SU-DHL-6 (cell line): ENCODE results near the gene BTN3A1.

Experiments
- H2AFZ ChIP-seq: fragments of 200-600 bp; sonication (generic); 2 replicates; pipeline ENCODE4 v1.6.1; 2014; ENCODE audit warnings: low read depth, mild to moderate bottlenecking, moderate library complexity, mixed read lengths, antibody characterized with exemption, low read length; ENCODE audit not compliant: severe bottlenecking
- H3F3A ChIP-seq: fragments of 200-600 bp; shearing (Covaris generic); 2 replicates; pipeline ENCODE4 v1.6.0; 2016; ENCODE audit warnings: antibody characterized with exemption, mild to moderate bottlenecking; ENCODE audit not compliant: insufficient read depth
- H3K27ac ChIP-seq: fragments of 200-600 bp; sonication (generic); 2 replicates; pipeline ENCODE4 v1.5.1; 2016; ENCODE audit warnings: low read depth, mild to moderate bottlenecking, low read length, moderate library complexity, mixed read lengths
- H3K27me3 ChIP-seq: fragments of 200-600 bp; sonication (generic), shearing (Covaris generic); 2 replicates; pipeline ENCODE4 v1.6.0; 2014; ENCODE audit warnings: mild to moderate bottlenecking, low read length
- H3K36me3 ChIP-seq: fragments of 200-600 bp; sonication (generic); 2 replicates; pipeline ENCODE4 v1.6.1; 2014; ENCODE audit warnings: mild to moderate bottlenecking, low read length, mixed read lengths
- H3K4me2 ChIP-seq: fragments of 300-600, 200-600 bp; shearing (Covaris generic), sonication (generic); 2 replicates; pipeline ENCODE4 v1.6.0; 2014; ENCODE audit warnings: low read length, low read depth, mild to moderate bottlenecking; ENCODE audit not compliant: poor library complexity, severe bottlenecking
- H3K4me3 ChIP-seq: fragments of 200-600 bp; sonication (generic); 2 replicates; pipeline ENCODE4 v1.5.1; 2014; ENCODE audit warnings: antibody characterized with exemption, low read length, mild to moderate bottlenecking, mixed read lengths; ENCODE audit not compliant: insufficient read depth, poor library complexity, severe bottlenecking
- H3K79me2 ChIP-seq: fragments of 200-600 bp; sonication (generic); 2 replicates; pipeline ENCODE4 v1.6.1; 2014; ENCODE audit warnings: mild to moderate bottlenecking, low read length, moderate library complexity; ENCODE audit not compliant: insufficient read depth
- H3K9ac ChIP-seq: fragments of 200-600 bp; sonication (generic); 2 replicates; pipeline ENCODE4 v1.7.0; 2014; ENCODE audit warnings: mild to moderate bottlenecking, low read length
- H3K9me2 ChIP-seq: fragments of 200-600 bp; sonication (generic); replicated peaks from 2 replicates; pipeline ENCODE4 v1.6.1; 2014; ENCODE audit warnings: low read length; ENCODE audit not compliant: insufficient read depth
- H3K9me3 ChIP-seq: fragments of 200-600 bp; sonication (generic); 2 replicates; pipeline ENCODE4 v1.6.1; 2014; ENCODE audit warnings: low read length, mixed read lengths; ENCODE audit not compliant: insufficient read depth
- H4K20me1 ChIP-seq: fragments of 200-600 bp; sonication (generic); 2 replicates; pipeline ENCODE4 v1.6.1; 2014; ENCODE audit warnings: low read depth, mild to moderate bottlenecking, antibody characterized with exemption, low read length, moderate library complexity, mixed read lengths
- EZH2phosphoT487 ChIP-seq: fragments of 200-600 bp; sonication (generic), shearing (Covaris generic); conservative IDR thresholded peaks from 2 replicates; pipeline ENCODE4 v1.6.1; 2018; ENCODE audit warnings: mild to moderate bottlenecking, antibody characterized with exemption, low read length, moderate library complexity, mixed read lengths
- TF ChIP-seq, protein P1 (sequence below): fragments of 200-600 bp; sonication (generic); IDR thresholded peaks from one replicate; pipeline ENCODE4 v1.5.1; 2017; ENCODE audit warnings: antibody characterized with exemption, mild to moderate bottlenecking, low read length, moderate library complexity; ENCODE audit not compliant: insufficient read depth, poor library complexity, severe bottlenecking

Gene BTN3A1

DNA sequence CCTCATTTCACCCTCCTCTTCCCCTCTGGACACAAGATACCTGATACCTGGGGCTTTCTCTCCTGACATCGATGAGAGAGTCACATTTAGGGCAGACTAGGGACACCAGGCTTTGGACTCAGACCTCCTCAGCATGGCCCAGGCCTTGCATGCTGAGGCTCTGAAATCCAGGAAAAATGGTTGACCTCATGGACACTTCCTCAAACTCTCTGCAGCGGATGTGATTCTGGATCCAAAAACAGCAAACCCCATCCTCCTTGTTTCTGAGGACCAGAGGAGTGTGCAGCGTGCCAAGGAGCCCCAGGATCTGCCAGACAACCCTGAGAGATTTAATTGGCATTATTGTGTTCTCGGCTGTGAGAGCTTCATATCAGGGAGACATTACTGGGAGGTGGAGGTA is 10.9 kb downstream of the BTN3A1 start:
- Histone ChIP-seq H3K79me2 (no peaks in the 10 kb centered on the region), H2AFZ (no peak overlapping the region)

GRCh38 chr6:26414281-26414680 is 12.2 kb downstream of the BTN3A1 start:
- Histone ChIP-seq H3K79me2 (no peaks in the 10 kb centered on the region), H3K4me3 (no peak overlapping the region), H4K20me1 (no peaks in the 10 kb centered on the region), H3K9me3 (peaks cover 12% of the 10 kb centered on the region; the same call in 1 of the 2 replicates), H3K4me2 (no peak overlapping the region), H3K36me3 (no peaks in the 10 kb centered on the region), H3F3A (no peaks in the 10 kb centered on the region), H3K27me3 (no peaks in the 10 kb centered on the region), H3K27ac (no peak overlapping the region), H3K9ac (no peak overlapping the region), H2AFZ (no peak overlapping the region), H3K9me2 (no peaks in the 10 kb centered on the region)
- TF ChIP-seq, protein P1, sequence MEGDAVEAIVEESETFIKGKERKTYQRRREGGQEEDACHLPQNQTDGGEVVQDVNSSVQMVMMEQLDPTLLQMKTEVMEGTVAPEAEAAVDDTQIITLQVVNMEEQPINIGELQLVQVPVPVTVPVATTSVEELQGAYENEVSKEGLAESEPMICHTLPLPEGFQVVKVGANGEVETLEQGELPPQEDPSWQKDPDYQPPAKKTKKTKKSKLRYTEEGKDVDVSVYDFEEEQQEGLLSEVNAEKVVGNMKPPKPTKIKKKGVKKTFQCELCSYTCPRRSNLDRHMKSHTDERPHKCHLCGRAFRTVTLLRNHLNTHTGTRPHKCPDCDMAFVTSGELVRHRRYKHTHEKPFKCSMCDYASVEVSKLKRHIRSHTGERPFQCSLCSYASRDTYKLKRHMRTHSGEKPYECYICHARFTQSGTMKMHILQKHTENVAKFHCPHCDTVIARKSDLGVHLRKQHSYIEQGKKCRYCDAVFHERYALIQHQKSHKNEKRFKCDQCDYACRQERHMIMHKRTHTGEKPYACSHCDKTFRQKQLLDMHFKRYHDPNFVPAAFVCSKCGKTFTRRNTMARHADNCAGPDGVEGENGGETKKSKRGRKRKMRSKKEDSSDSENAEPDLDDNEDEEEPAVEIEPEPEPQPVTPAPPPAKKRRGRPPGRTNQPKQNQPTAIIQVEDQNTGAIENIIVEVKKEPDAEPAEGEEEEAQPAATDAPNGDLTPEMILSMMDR = no peak
- no peak for TF ChIP-seq EZH2phosphoT487

More for the DNA sequence above, 10.9 kb downstream of the BTN3A1 start:
- no peak for TF ChIP-seq EZH2phosphoT487
- TF ChIP-seq, protein P1 = no peak
- H3K4me2 ChIP-seq = no peak overlapping the region
- H3K9ac ChIP-seq = no peak overlapping the region
- H3K9me3 ChIP-seq = peaks cover 5% of the 10 kb centered on the region; the same call in 1 of the 2 replicates
- H3F3A ChIP-seq = no peaks in the 10 kb centered on the region
- H3K27ac ChIP-seq = no peak overlapping the region
- H3K36me3 ChIP-seq = no peaks in the 10 kb centered on the region
- H3K27me3 ChIP-seq = no peaks in the 10 kb centered on the region
- no peaks in the 10 kb centered on the region for H3K9me2 ChIP-seq
- no peak overlapping the region for H3K4me3 ChIP-seq
- no peaks in the 10 kb centered on the region for H4K20me1 ChIP-seq

DNA sequence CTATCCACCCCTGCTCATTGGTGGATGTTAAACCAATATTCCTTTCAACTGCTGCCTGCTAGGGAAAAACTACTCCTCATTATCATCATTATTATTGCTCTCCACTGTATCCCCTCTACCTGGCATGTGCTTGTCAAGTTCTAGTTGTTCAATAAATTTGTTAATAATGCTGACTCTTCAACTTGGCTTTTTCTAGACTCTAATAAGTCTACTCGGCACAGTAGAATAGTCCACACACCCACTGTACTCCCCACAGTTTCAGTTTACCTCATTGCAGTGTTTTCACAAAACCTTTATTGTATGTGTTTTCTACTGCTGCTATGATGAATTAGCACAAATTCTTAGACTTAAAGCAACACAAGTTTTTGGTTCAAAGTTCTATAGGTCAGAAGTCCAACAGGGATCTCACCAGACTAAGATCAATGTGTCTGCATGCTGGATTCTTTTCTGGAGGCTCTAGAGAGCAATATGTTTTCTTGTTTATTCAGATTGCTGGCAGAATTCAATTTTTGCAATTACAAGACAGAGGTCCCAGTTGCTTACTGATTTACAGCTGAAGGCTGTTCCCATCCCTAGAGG is 13.1 kb downstream of the BTN3A1 start:
- no peak for TF ChIP-seq EZH2phosphoT487
- TF ChIP-seq, protein P1 = no peak
- no peaks in the 10 kb centered on the region for H3K36me3 ChIP-seq
- no peak overlapping the region for H3K27ac ChIP-seq
- no peaks in the 10 kb centered on the region for H3K9me2 ChIP-seq
- H3F3A ChIP-seq = no peaks in the 10 kb centered on the region
- peaks cover 12% of the 10 kb centered on the region; the same call in 1 of the 2 replicates for H3K9me3 ChIP-seq
- no peaks in the 10 kb centered on the region for H3K27me3 ChIP-seq
- no peaks in the 10 kb centered on the region for H3K79me2 ChIP-seq
- no peak overlapping the region for H2AFZ ChIP-seq
- H3K4me2 ChIP-seq = no peak overlapping the region
- H3K4me3 ChIP-seq = no peak overlapping the region
- no peaks in the 10 kb centered on the region for H4K20me1 ChIP-seq
- H3K9ac ChIP-seq = no peak overlapping the region

GRCh38 chr6:26415791-26416190 is 13.7 kb downstream of the BTN3A1 start:
- H3K9me2 ChIP-seq = no peaks in the 10 kb centered on the region
- H2AFZ ChIP-seq = no peak overlapping the region
- H3K9me3 ChIP-seq = peaks cover 12% of the 10 kb centered on the region; the same call in 1 of the 2 replicates
- TF ChIP-seq, protein P1 = no peak
- TF ChIP-seq EZH2phosphoT487 = no peak
- H3K9ac ChIP-seq = no peak overlapping the region
- H3K27ac ChIP-seq = no peak overlapping the region
- H3K27me3 ChIP-seq = no peaks in the 10 kb centered on the region
- no peaks in the 10 kb centered on the region for H3K79me2 ChIP-seq
- H3K4me3 ChIP-seq = no peak overlapping the region
- no peaks in the 10 kb centered on the region for H3K36me3 ChIP-seq
- H4K20me1 ChIP-seq = no peaks in the 10 kb centered on the region
- no peaks in the 10 kb centered on the region for H3F3A ChIP-seq
- H3K4me2 ChIP-seq = no peak overlapping the region
